ENCODE results near the gene MYO16.

Gene MYO16

GRCh38 chr13:109159650-109160309 is 530.4 kb downstream of the MYO16 start:
- no peak overlapping the region for H3K27ac ChIP-seq

GRCh38 chr13:109160357-109160756 is 530.9 kb downstream of the MYO16 start:
- no peak overlapping the region for H3K27ac ChIP-seq
- TF ChIP-seq ZFX (IDR thresholded peaks at IDR 0.05): no peak

More at GRCh38 chr13:109159650-109160309, 530.4 kb downstream of the MYO16 start:
- TF ChIP-seq ZFX (IDR thresholded peaks at IDR 0.05) (no peak), CTCF (conservative IDR thresholded peaks at IDR 0.05) (no peak)

- no peak overlapping the region for H3K27ac ChIP-seq
Observed at GRCh38 chr13:109160887-109161669, 531.7 kb downstream of the MYO16 start.

GRCh38 chr13:109162248-109163036 is 533.0 kb downstream of the MYO16 start:
- H3K27ac ChIP-seq: no peak overlapping the region
- no peak for TF ChIP-seq ZFX (IDR thresholded peaks at IDR 0.05)
- no peak for TF ChIP-seq CTCF (conservative IDR thresholded peaks at IDR 0.05)

More at GRCh38 chr13:109160887-109161669, 531.7 kb downstream of the MYO16 start:
- TF ChIP-seq CTCF (conservative IDR thresholded peaks at IDR 0.05) (no peak), ZFX (IDR thresholded peaks at IDR 0.05) (no peak)

- TF ChIP-seq CTCF (conservative IDR thresholded peaks at IDR 0.05) (no peak), ZFX (IDR thresholded peaks at IDR 0.05) (no peak)
- H3K27ac ChIP-seq: no peak overlapping the region
Observed at GRCh38 chr13:109163037-109163379, 533.6 kb downstream of the MYO16 start.

GRCh38 chr13:109165417-109165904 is 536.0 kb downstream of the MYO16 start:
- TF ChIP-seq ZFX (IDR thresholded peaks at IDR 0.05) (no peak), CTCF (conservative IDR thresholded peaks at IDR 0.05) (no peak)
- H3K27ac ChIP-seq: no peak overlapping the region

GRCh38 chr13:109166804-109167203 is 537.4 kb downstream of the MYO16 start:
- TF ChIP-seq CTCF (conservative IDR thresholded peaks at IDR 0.05) (no peak), ZFX (IDR thresholded peaks at IDR 0.05) (no peak)
- no peak overlapping the region for H3K27ac ChIP-seq

Measured in C4-2B (cell line).